ENCODE data around the gene SCN9A.
"Not testable (repeated sequence)": the region's sequence is repeated elsewhere in the genome, so short reads cannot be mapped to it uniquely, and the experiment has no call there.

SCN9A gene

DNA sequence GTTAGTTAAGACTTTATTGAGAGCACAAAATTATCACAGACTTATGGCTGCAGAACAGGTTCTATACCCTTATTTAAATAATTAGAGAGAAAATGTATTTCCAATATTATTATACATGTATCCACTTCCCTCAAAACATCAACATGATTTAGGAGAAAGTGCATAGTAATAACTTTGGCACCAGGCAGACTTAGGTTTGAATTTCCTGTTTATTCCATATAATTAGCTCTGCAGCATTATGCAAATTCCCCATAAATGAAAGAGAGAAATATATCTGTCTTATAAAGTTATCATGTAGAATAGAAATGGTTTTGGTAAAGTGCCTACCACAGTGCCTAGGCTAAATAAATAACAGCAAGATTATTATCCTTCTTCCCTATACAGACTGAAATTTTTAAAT, 15.3 kb downstream of the SCN9A start:
- Histone ChIP-seq H3K27ac (ENCODE audit: low read length) (no peak overlapping the region), H3K27me3 (ENCODE audit: control insufficient read depth in 1 of 2, insufficient read depth in 2 of 2, low read length in 2 of 2) (no peaks in the 10 kb centered on the region), H3K9me3 (ENCODE audit: control insufficient read depth in 2 of 2, low read length in 2 of 2) (no peaks in the 10 kb centered on the region), H3K4me3 (ENCODE audit: low read length in 2 of 2) (no peak overlapping the region), H3K4me1 (ENCODE audit: control insufficient read depth, insufficient read depth, low read length) (no peaks in the 10 kb centered on the region), H3K36me3 (ENCODE audit: control insufficient read depth in 2 of 2, insufficient read depth in 2 of 2, low read length in 2 of 2) (no peaks in the 10 kb centered on the region), H3K9ac (ENCODE audit: low read length in 2 of 2) (no peak overlapping the region)

DNA sequence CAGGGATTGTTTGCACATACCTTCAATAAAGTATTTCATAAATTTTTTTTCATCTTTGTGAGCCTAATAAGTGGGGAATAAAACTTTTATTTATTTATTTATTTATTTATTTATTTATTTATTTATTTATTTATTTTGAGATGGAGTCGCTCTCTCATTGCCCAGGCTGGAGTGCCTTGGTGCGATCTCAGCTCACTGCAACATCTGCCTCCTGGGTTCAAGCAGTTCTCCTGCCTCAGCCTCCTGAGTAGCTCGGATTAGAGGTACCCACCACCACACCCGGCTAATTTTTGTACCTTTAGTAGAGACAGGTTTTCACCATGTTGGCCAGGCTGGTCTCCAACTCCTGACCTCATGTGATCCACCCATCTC, 17.8 kb downstream of the SCN9A start:
- H3K36me3 ChIP-seq (ENCODE audit: control insufficient read depth in 2 of 2, insufficient read depth in 2 of 2, low read length in 2 of 2); H3K27me3 ChIP-seq (ENCODE audit: control insufficient read depth in 1 of 2, insufficient read depth in 2 of 2, low read length in 2 of 2); H3K9me3 ChIP-seq (ENCODE audit: control insufficient read depth in 2 of 2, low read length in 2 of 2); H3K4me3 ChIP-seq (ENCODE audit: low read length in 2 of 2); H3K4me1 ChIP-seq (ENCODE audit: control insufficient read depth, insufficient read depth, low read length); H3K27ac ChIP-seq (ENCODE audit: low read length); H3K9ac ChIP-seq (ENCODE audit: low read length in 2 of 2): not testable (repeated sequence)

DNA sequence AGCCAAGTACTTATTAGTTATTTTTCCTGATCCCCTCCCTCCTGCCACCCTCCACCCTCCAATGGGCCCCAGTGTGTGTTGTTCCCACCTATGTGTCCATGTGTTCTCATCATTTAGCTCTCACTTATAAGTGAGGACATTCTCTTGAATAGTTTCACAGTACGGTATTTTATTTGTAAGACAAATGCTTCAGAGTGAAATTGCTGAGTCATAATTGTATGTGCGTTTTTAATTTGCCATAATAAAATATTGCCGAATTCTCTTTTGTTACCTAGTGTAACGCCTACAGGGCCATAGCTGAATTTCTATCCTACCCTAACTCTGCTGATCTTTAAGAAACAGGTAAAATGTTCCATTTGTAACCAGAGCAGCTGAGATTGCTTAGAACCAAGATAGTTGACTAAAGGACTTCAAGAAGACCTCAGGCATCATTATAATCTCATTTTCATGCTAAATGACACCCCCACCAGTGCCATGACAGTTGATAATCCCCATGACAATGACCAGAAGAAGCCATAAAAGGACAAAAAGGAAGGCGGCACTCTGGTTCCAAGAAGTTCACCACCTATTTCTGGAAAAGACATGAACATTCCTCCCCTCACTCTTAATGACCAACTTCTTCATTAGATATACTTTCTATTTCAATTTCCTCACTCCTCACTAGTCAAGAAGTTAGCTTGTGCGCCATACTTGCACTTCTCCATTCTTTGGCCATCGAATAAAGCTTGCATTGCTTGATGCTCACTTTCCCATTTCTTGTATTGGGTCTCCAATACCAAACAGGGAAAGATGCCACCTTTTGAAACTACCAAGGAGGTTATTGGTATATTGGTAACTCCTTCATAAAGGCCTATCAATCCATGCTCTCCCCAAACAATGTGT, 18.4 kb downstream of the SCN9A start:
- Histone ChIP-seq H3K27ac (ENCODE audit: low read length) (no peak overlapping the region), H3K4me3 (ENCODE audit: low read length in 2 of 2) (no peak overlapping the region), H3K4me1 (ENCODE audit: control insufficient read depth, insufficient read depth, low read length) (no peaks in the 10 kb centered on the region), H3K36me3 (ENCODE audit: control insufficient read depth in 2 of 2, insufficient read depth in 2 of 2, low read length in 2 of 2) (no peaks in the 10 kb centered on the region), H3K9ac (ENCODE audit: low read length in 2 of 2) (no peak overlapping the region), H3K27me3 (ENCODE audit: control insufficient read depth in 1 of 2, insufficient read depth in 2 of 2, low read length in 2 of 2) (no peaks in the 10 kb centered on the region), H3K9me3 (ENCODE audit: control insufficient read depth in 2 of 2, low read length in 2 of 2) (no peaks in the 10 kb centered on the region)

DNA sequence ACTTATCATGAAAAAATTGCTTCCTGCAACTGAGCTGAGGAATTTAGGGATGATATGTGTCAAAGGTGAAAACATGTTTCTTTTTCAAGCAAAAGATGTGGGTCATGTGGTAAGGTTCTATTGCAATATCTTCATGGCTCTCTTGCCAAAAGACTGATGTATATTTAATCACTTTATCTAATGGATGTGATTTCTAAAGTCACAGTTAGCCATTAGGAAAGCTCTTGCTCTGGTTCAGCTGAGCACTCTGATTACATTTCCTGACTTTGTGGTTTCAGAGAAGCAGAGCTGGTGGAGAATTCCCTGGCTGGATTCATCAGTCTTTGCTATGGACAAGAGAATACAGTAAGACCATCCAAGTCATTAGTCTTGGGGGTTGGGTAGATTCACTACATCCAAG, 24.4 kb downstream of the SCN9A start:
- Histone ChIP-seq H3K4me3 (ENCODE audit: low read length in 2 of 2) (no peak overlapping the region), H3K4me1 (ENCODE audit: control insufficient read depth, insufficient read depth, low read length) (no peaks in the 10 kb centered on the region), H3K27ac (ENCODE audit: low read length) (no peak overlapping the region), H3K9me3 (ENCODE audit: control insufficient read depth in 2 of 2, low read length in 2 of 2) (no peaks in the 10 kb centered on the region), H3K9ac (ENCODE audit: low read length in 2 of 2) (no peak overlapping the region), H3K27me3 (ENCODE audit: control insufficient read depth in 1 of 2, insufficient read depth in 2 of 2, low read length in 2 of 2) (no peaks in the 10 kb centered on the region), H3K36me3 (ENCODE audit: control insufficient read depth in 2 of 2, insufficient read depth in 2 of 2, low read length in 2 of 2) (no peaks in the 10 kb centered on the region)

DNA sequence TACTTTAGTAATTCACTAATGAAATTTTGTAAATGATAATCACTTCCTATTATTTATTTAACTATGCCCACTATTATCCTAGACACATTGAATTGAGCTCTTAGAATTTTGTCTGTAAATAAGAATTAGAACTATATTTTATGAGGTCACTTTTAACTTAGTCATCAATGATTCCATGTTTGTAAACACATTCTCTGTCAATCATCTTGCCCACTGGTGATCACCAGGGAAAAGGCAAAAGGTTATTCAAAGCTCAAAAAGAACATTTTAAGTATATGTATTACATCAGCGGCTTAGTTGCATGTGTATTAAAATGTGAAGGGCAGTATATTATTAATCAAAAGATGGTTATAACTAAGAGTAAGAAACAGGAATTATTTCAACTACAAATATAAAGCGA, 25.2 kb downstream of the SCN9A start:
- Histone ChIP-seq H3K9me3 (ENCODE audit: control insufficient read depth in 2 of 2, low read length in 2 of 2) (no peaks in the 10 kb centered on the region), H3K36me3 (ENCODE audit: control insufficient read depth in 2 of 2, insufficient read depth in 2 of 2, low read length in 2 of 2) (no peaks in the 10 kb centered on the region), H3K4me1 (ENCODE audit: control insufficient read depth, insufficient read depth, low read length) (no peaks in the 10 kb centered on the region), H3K4me3 (ENCODE audit: low read length in 2 of 2) (no peak overlapping the region), H3K27ac (ENCODE audit: low read length) (no peak overlapping the region), H3K27me3 (ENCODE audit: control insufficient read depth in 1 of 2, insufficient read depth in 2 of 2, low read length in 2 of 2) (no peaks in the 10 kb centered on the region), H3K9ac (ENCODE audit: low read length in 2 of 2) (no peak overlapping the region)

DNA sequence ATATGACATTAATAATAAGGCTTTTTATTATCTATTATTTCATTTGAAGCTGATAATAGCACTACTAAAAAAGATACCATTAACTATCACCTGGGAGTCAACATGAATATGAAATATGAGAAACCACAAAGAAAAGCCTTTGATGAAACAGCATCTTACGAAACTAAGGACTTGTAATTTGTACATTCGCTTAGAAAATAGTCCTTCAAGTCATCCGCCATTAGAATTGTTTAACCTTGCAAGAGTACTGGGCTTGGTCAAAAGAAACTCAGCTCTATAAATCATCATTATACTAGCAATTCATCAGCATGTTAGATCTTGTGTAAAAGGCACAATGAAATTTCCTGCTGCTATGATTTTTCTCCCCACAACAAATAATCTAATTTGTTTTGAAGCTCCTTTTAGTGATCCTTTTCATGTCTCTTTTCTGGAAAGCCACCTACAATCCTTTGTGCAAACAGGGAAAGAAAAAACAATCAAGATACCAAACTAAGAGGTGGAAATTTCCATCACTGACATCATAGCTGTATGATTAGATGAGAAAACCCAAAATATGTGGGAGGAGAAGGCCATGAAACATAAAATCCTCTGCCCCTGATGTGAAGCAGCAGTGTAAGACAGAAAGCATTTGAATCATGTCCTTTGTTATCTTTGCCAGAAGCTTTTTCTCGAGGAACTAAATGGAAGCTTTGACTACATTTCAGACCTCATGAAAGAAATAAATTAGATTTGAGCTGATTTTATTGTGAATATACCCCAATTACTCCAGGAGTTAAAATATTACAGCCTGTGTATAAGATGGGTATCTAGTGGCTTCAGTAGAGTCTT, 31.2 kb downstream of the SCN9A start:
- Histone ChIP-seq H3K27me3 (ENCODE audit: control insufficient read depth in 1 of 2, insufficient read depth in 2 of 2, low read length in 2 of 2) (no peaks in the 10 kb centered on the region), H3K4me3 (ENCODE audit: low read length in 2 of 2) (no peak overlapping the region), H3K4me1 (ENCODE audit: control insufficient read depth, insufficient read depth, low read length) (no peaks in the 10 kb centered on the region), H3K27ac (ENCODE audit: low read length) (no peak overlapping the region), H3K9me3 (ENCODE audit: control insufficient read depth in 2 of 2, low read length in 2 of 2) (no peaks in the 10 kb centered on the region), H3K9ac (ENCODE audit: low read length in 2 of 2) (no peak overlapping the region), H3K36me3 (ENCODE audit: control insufficient read depth in 2 of 2, insufficient read depth in 2 of 2, low read length in 2 of 2) (no peaks in the 10 kb centered on the region)

DNA sequence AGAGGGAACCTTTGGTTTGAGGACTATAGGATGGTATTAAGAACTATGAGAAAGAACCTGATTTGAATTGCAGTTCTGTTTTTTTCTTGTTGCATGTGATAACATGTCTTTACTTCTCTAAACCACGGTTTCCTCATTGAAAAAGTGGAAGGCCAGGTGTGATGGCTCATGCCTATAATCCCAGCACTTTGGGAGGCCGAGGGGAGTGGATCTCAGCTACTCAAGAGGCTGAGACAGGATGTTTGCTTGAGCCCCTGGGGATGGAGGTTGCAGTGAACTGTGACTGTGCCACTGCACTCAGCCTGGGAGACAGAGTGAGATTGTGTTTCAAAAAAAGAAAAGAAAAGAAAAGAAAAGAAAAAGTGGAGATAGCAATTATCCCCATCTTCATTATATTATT, 32.3 kb downstream of the SCN9A start:
- Histone ChIP-seq H3K4me1 (ENCODE audit: control insufficient read depth, insufficient read depth, low read length) (no peaks in the 10 kb centered on the region), H3K36me3 (ENCODE audit: control insufficient read depth in 2 of 2, insufficient read depth in 2 of 2, low read length in 2 of 2) (no peaks in the 10 kb centered on the region), H3K9me3 (ENCODE audit: control insufficient read depth in 2 of 2, low read length in 2 of 2) (no peaks in the 10 kb centered on the region), H3K9ac (ENCODE audit: low read length in 2 of 2) (no peak overlapping the region), H3K27me3 (ENCODE audit: control insufficient read depth in 1 of 2, insufficient read depth in 2 of 2, low read length in 2 of 2) (no peaks in the 10 kb centered on the region), H3K4me3 (ENCODE audit: low read length in 2 of 2) (no peak overlapping the region), H3K27ac (ENCODE audit: low read length) (no peak overlapping the region)

DNA sequence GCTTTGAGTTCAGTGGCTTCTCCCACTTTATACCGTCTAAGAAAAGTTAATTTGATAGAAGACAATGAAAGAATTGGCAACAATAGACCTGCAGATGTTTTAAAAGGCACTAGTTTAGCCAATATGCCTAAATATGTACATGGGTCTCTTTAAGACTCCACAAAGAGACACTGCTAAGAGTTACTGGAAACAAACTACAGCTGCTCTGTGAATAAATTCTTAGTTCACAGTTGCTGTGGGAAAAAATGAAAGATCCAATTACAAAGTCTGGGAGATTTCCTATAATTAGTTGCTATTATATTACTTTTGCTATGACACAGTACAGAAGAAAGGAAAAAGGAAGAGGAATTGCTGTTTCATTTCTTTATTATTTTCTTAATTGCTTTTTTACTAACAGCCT, 34.3 kb downstream of the SCN9A start:
- Histone ChIP-seq H3K9ac (ENCODE audit: low read length in 2 of 2) (no peak overlapping the region), H3K4me1 (ENCODE audit: control insufficient read depth, insufficient read depth, low read length) (no peaks in the 10 kb centered on the region), H3K27me3 (ENCODE audit: control insufficient read depth in 1 of 2, insufficient read depth in 2 of 2, low read length in 2 of 2) (no peaks in the 10 kb centered on the region), H3K4me3 (ENCODE audit: low read length in 2 of 2) (no peak overlapping the region), H3K36me3 (ENCODE audit: control insufficient read depth in 2 of 2, insufficient read depth in 2 of 2, low read length in 2 of 2) (no peaks in the 10 kb centered on the region), H3K9me3 (ENCODE audit: control insufficient read depth in 2 of 2, low read length in 2 of 2) (no peaks in the 10 kb centered on the region), H3K27ac (ENCODE audit: low read length) (no peak overlapping the region)

DNA sequence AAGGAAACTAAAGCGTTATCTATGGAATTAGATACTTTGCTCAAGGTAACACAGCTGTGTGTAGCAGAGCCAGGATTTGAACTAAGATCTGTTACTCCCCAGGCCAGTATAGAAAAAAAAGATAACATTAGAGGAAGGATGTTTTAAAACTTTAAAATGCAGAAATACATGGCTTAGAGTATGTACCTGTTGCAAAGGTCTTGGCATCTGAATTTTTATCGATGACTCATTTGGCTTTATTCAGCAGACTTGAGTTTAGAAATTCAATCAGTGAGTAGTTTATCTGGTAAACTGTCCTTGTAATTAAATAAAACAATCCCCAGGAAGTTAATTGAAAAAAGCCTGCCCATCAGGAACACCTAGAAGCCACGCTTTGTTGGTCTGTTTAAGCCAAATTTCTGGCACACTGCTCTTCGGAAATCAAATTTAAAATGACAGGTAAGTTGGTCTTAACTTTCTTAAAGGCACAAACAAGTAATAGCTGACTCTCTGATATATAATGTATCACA, 36.9 kb downstream of the SCN9A start:
- Histone ChIP-seq H3K4me1 (ENCODE audit: control insufficient read depth, insufficient read depth, low read length) (no peaks in the 10 kb centered on the region), H3K9me3 (ENCODE audit: control insufficient read depth in 2 of 2, low read length in 2 of 2) (no peaks in the 10 kb centered on the region), H3K27me3 (ENCODE audit: control insufficient read depth in 1 of 2, insufficient read depth in 2 of 2, low read length in 2 of 2) (no peaks in the 10 kb centered on the region), H3K36me3 (ENCODE audit: control insufficient read depth in 2 of 2, insufficient read depth in 2 of 2, low read length in 2 of 2) (no peaks in the 10 kb centered on the region), H3K4me3 (ENCODE audit: low read length in 2 of 2) (no peak overlapping the region), H3K27ac (ENCODE audit: low read length) (no peak overlapping the region), H3K9ac (ENCODE audit: low read length in 2 of 2) (no peak overlapping the region)

DNA sequence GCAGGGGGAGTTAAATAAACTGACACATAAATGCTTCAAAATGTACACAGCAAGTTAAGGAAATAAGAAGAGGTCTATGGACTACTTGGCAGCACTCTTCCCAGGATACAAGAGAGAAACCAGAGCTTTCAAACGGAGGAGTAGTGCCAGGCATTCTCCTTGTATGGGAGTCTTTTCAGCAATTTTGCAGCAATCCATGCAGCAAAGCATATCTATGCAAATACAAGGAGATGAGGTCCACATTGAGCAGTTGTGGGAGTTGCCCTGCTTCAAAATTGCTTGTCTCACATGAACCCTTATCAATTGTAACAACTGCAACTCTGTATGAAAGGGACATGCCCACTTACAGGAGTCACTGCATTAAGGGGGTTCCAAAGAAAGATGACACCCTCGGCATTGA, 37.8 kb downstream of the SCN9A start:
- H3K36me3 ChIP-seq (ENCODE audit: control insufficient read depth in 2 of 2, insufficient read depth in 2 of 2, low read length in 2 of 2) = no peaks in the 10 kb centered on the region
- no peak overlapping the region for H3K9ac ChIP-seq (ENCODE audit: low read length in 2 of 2)
- no peaks in the 10 kb centered on the region for H3K9me3 ChIP-seq (ENCODE audit: control insufficient read depth in 2 of 2, low read length in 2 of 2)
- H3K4me1 ChIP-seq (ENCODE audit: control insufficient read depth, insufficient read depth, low read length) = no peaks in the 10 kb centered on the region
- H3K27me3 ChIP-seq (ENCODE audit: control insufficient read depth in 1 of 2, insufficient read depth in 2 of 2, low read length in 2 of 2) = no peaks in the 10 kb centered on the region
- no peak overlapping the region for H3K4me3 ChIP-seq (ENCODE audit: low read length in 2 of 2)
- no peak overlapping the region for H3K27ac ChIP-seq (ENCODE audit: low read length)

DNA sequence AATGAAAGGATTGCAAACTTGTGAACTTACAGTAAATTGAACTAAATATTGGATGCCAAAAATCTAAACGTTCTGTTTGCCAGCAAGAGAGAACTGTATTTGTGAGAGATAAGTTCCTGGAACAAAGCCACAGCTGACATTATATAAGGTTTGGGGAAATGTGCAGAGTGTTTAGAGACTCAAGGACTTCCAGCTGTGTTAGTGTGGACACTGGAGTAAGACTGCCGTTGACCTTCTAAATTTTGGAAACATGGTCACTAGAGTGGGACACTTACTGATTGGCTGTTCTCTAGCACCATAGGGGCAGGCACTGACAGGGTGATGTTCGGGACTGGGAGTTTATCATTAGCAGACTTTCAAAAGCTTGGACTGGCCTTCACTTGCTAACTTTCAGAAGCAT, 40.5 kb downstream of the SCN9A start:
- H3K27me3 ChIP-seq (ENCODE audit: control insufficient read depth in 1 of 2, insufficient read depth in 2 of 2, low read length in 2 of 2) = no peaks in the 10 kb centered on the region

More for the DNA sequence above, 40.5 kb downstream of the SCN9A start:
- no peak overlapping the region for H3K27ac ChIP-seq (ENCODE audit: low read length)
- H3K4me3 ChIP-seq (ENCODE audit: low read length in 2 of 2) = no peak overlapping the region
- no peak overlapping the region for H3K9ac ChIP-seq (ENCODE audit: low read length in 2 of 2)
- H3K36me3 ChIP-seq (ENCODE audit: control insufficient read depth in 2 of 2, insufficient read depth in 2 of 2, low read length in 2 of 2) = no peaks in the 10 kb centered on the region
- H3K9me3 ChIP-seq (ENCODE audit: control insufficient read depth in 2 of 2, low read length in 2 of 2) = no peaks in the 10 kb centered on the region
- H3K4me1 ChIP-seq (ENCODE audit: control insufficient read depth, insufficient read depth, low read length) = no peaks in the 10 kb centered on the region

All from stomach smooth muscle (tissue), 2 donors.